ENCODE data around the gene ABCC1. TPM values are rescaled to one million over a fixed set of nuclear protein-coding genes. Genes with fewer than 3 reads are reported as not detected.

ABCC1 gene
- total and polyA plus RNA-seq, 2 of the 4 experiments (the other 2 are of a cell fraction) = 39.4 to 66.0 TPM

- intact Hi-C loops (cut with micrococcal nuclease) (loop anchor here (5.0 to 10.0 kb wide), 2 partner anchors 419 to 487 kb away; no protein-coding TSS in a partner anchor), dilution Hi-C loops (cut with HindIII; ENCODE audit: low sequenced_read_pairs, unreplicated experiment) (no loop called here), in situ Hi-C loops (cut with MboI; ENCODE audit: low sequenced_read_pairs) (loop anchor here (10.0 kb wide), 1 partner anchor 427 kb away; no protein-coding TSS in a partner anchor)
- BruUV-seq (replicated peaks) = no TSS peak
- ChIA-PET CTCF (interaction anchor here (0.7 kb wide), 1 partner anchor 495 kb away, joined by 4 read pairs; no protein-coding TSS in a partner anchor), POLR2A (ENCODE audit: unreplicated experiment) (no interaction called here)
- DNase-seq (no peak), ATAC-seq (ENCODE audit: low read depth) (no peak)
- Histone ChIP-seq H3K27me3 (ENCODE audit: control insufficient read depth, insufficient read depth, low read length) (peaks cover 4% of the 10 kb centered on the region), H3K18ac (ENCODE audit: low read depth, low read length) (no peak overlapping the region), H3K9ac (ENCODE audit: low read depth, low read length) (no peak overlapping the region), H3K36me3 (ENCODE audit: control insufficient read depth, insufficient read depth, low read length) (no peaks in the 10 kb centered on the region; the same call in none of the 2 replicates), H2BK120ac (ENCODE audit: low read depth, low read length) (no peak overlapping the region), H3K4me1 (ENCODE audit: control insufficient read depth, insufficient read depth, low read length) (no peaks in the 10 kb centered on the region), H3K27ac (ENCODE audit: insufficient read depth, low read length) (no peak overlapping the region), H2AFZ (replicated peaks; ENCODE audit: low read length, poor library complexity) (peak overlapping the region; percentile 51), H4K91ac (ENCODE audit: insufficient read depth, low read depth, low read length) (no peak overlapping the region), H2BK20ac (ENCODE audit: low read depth, low read length) (no peak overlapping the region), H3K56ac (ENCODE audit: extremely low read depth, insufficient read depth, low read length) (no peak overlapping the region), H4K5ac (ENCODE audit: low read depth, low read length) (no peak overlapping the region), H3K14ac (replicated peaks; ENCODE audit: low read depth, low read length) (no peak overlapping the region), H3K23ac (ENCODE audit: low read depth, low read length) (no peak overlapping the region), H2BK5ac (ENCODE audit: low read depth, low read length, poor library complexity, severe bottlenecking) (no peak overlapping the region), H2AK5ac (ENCODE audit: low read depth, low read length) (no peak overlapping the region), H4K8ac (ENCODE audit: low read depth in 2 of 2, low read length in 2 of 2) (no peak overlapping the region), H3K9me1 (ENCODE audit: insufficient read depth, low read length) (no peaks in the 10 kb centered on the region), H3K4ac (ENCODE audit: low read depth, low read length) (no peak overlapping the region), H3K4me2 (ENCODE audit: low read depth, low read length) (no peak overlapping the region), H2BK15ac (ENCODE audit: low read depth, low read length) (no peak overlapping the region), H2AK9ac (replicated peaks; ENCODE audit: low read depth, low read length, poor library complexity) (peak overlapping the region; percentile 24), H3K4me3 (ENCODE audit: insufficient read depth, low read depth, low read length) (no peak overlapping the region), H3K9me3 (ENCODE audit: control insufficient read depth, insufficient read depth, low read length) (no peaks in the 10 kb centered on the region), H3K79me1 (ENCODE audit: low read depth in 1 of 2, low read length in 2 of 2) (no peaks in the 10 kb centered on the region), H4K20me1 (ENCODE audit: insufficient read depth, low read length) (no peaks in the 10 kb centered on the region)
- TF ChIP-seq RFX5 (IDR thresholded peaks at IDR 0.05; ENCODE audit: low read depth, low read length) (no peak), FOS (IDR thresholded peaks at IDR 0.05; ENCODE audit: low read depth, low read length) (no peak), POLR2A (IDR thresholded peaks at IDR 0.05; ENCODE audit: low read depth, low read length) (no peak), SMC3 (IDR thresholded peaks at IDR 0.05; ENCODE audit: low read depth, low read length) (no peak), CHD1 (IDR thresholded peaks at IDR 0.05; ENCODE audit: low read depth, low read length) (no peak), BHLHE40 (IDR thresholded peaks at IDR 0.05; ENCODE audit: low read depth, low read length) (no peak), MAZ (IDR thresholded peaks at IDR 0.05; ENCODE audit: borderline replicate concordance, low read depth, low read length) (no peak), RCOR1 (IDR thresholded peaks at IDR 0.05; ENCODE audit: insufficient replicate concordance, low read length) (no peak), CEBPB (IDR thresholded peaks at IDR 0.05; ENCODE audit: low read depth, low read length) (no peak), MAFK (IDR thresholded peaks at IDR 0.05; ENCODE audit: low read depth, low read length) (no peak), RAD21 (IDR thresholded peaks at IDR 0.05; ENCODE audit: low read length) (no peak)
- TF ChIP-seq, protein P1, sequence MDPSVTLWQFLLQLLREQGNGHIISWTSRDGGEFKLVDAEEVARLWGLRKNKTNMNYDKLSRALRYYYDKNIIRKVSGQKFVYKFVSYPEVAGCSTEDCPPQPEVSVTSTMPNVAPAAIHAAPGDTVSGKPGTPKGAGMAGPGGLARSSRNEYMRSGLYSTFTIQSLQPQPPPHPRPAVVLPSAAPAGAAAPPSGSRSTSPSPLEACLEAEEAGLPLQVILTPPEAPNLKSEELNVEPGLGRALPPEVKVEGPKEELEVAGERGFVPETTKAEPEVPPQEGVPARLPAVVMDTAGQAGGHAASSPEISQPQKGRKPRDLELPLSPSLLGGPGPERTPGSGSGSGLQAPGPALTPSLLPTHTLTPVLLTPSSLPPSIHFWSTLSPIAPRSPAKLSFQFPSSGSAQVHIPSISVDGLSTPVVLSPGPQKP (IDR thresholded peaks at IDR 0.05; ENCODE audit: borderline replicate concordance, low read depth, low read length) = no peak
- WGBS, 2 experiments (ENCODE audit: extremely low coverage in 2 of 2, insufficient read length in 1 of 2) = 50 to 83% methylated on average over 2 to 7 of the region's 8 CpGs
Observed at GRCh38 chr16:16191493-16192167, 242.2 kb downstream of the ABCC1 start.

Data from IMR-90 (cell line).